AG09309 (cell line): ENCODE results near the gene RASA3.

ENCODE experiments used
- DNase-seq: peaks from one replicate; pipeline ENCODE4 v3.0.0-alpha.2; 2010; ENCODE audit warnings: low read depth
- H3K4me3 ChIP-seq: 2 replicates; pipeline ENCODE4 v1.5.1; 2011; ENCODE audit warnings: mild to moderate bottlenecking, low read depth, low read length, moderate library complexity; ENCODE audit not compliant: control insufficient read depth
- TF ChIP-seq, protein P1 (sequence below): IDR thresholded peaks from 2 replicates; pipeline ENCODE4 v1.5.1; 2011; ENCODE audit warnings: mild to moderate bottlenecking, low read depth, low read length, inconsistent platforms; ENCODE audit not compliant: insufficient read depth, control insufficient read depth; ENCODE audit errors: missing control alignments

Gene RASA3

GRCh38 chr13:114013336-114013735, 119.1 kb downstream of the RASA3 start:
- H3K4me3 ChIP-seq: no peak overlapping the region
- TF ChIP-seq, protein P1, sequence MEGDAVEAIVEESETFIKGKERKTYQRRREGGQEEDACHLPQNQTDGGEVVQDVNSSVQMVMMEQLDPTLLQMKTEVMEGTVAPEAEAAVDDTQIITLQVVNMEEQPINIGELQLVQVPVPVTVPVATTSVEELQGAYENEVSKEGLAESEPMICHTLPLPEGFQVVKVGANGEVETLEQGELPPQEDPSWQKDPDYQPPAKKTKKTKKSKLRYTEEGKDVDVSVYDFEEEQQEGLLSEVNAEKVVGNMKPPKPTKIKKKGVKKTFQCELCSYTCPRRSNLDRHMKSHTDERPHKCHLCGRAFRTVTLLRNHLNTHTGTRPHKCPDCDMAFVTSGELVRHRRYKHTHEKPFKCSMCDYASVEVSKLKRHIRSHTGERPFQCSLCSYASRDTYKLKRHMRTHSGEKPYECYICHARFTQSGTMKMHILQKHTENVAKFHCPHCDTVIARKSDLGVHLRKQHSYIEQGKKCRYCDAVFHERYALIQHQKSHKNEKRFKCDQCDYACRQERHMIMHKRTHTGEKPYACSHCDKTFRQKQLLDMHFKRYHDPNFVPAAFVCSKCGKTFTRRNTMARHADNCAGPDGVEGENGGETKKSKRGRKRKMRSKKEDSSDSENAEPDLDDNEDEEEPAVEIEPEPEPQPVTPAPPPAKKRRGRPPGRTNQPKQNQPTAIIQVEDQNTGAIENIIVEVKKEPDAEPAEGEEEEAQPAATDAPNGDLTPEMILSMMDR: no peak
- DNase-seq: no peak

- TF ChIP-seq, protein P1: no peak
Observed at GRCh38 chr13:114012921-114013320, 119.5 kb downstream of the RASA3 start.

GRCh38 chr13:114012141-114012540, 120.3 kb downstream of the RASA3 start:
- H3K4me3 ChIP-seq: no peak overlapping the region
- TF ChIP-seq, protein P1: no peak
- DNase-seq: no peak

More at GRCh38 chr13:114012921-114013320, 119.5 kb downstream of the RASA3 start:
- no peak overlapping the region for H3K4me3 ChIP-seq
- no peak for DNase-seq

- TF ChIP-seq, protein P1: no peak
- no peak overlapping the region for H3K4me3 ChIP-seq
Observed at GRCh38 chr13:114011226-114011625, 121.2 kb downstream of the RASA3 start.

DNA sequence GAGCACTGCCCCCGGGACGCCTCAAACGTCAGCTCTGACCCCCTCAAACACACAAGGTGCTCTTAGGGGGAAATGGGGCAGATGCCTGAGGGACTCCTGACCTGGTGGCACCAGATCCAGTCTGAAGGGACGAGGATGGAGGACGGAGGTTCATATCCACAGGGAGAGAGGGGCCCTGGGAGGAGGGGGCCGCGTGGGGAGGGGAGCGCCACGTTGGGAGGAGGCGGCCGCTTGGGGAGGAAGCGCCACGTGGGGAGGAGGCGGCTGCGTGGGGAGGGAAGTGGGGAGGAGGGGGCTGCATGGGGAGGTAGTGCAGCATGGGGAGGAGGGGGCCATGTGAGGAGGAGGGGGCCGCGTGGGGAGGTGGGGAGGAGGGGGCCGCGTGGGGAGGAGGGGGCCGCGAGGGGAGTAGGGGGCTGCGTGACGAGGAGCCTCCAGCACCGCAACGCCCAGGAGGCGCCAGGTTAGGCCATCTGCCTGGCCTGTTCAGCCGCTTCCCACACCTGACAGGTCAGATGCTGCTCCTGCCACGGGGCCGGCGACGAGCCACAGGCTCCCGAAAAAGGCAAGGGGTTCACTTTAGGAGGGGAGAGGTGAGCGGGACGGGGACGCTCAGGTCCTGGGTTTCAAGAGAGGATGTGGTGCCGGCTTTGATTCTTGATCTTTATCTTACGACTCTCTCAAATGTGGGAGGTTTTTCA, 121.9 kb downstream of the RASA3 start:
- no peak overlapping the region for H3K4me3 ChIP-seq
- no peak for DNase-seq
- TF ChIP-seq, protein P1: no peak

More at GRCh38 chr13:114011226-114011625, 121.2 kb downstream of the RASA3 start:
- DNase-seq: no peak

DNA sequence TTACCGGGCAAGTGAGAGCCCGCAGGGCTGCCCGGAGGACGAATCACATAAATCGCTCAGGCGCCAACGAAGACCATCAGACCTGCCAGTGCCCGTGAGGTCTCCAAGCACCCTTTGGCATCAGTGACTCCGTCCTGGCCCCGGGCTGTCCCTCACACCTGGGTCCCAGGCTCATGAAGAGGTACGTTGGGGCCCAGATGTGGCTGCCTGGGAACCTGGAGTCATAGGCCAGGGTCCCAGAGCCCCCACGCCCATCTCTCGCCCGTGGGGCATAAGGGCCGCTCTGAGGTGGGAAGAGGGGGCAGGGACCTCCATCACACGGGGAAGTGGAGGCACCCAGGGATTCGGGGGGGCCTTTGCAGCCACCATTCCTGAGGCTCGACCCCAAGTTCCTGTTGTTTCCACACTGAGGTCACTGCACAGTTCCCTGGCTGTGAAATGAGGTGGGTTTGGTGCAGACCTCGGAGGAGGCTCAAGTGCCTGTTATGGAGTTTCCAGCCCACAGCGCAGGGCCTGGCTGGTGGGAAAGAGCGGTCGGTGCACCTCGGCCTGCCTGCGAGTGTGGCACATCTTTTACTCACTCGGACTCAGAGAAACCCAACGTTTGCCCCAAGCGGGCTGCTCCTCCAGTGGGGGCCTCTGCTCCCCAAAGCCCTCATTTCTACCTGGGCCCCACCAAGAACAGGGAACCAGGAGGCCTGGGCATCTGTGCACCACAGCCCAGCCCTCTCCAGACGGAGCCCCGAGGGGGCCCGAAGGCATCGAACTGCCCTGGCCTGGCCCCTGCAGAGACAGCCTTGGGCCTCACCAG, 122.6 kb downstream of the RASA3 start:
- TF ChIP-seq, protein P1: no peak
- DNase-seq: no peak
- no peak overlapping the region for H3K4me3 ChIP-seq
